Right lobe of liver (tissue), 4 donors: ENCODE results near the gene CD81.

ENCODE experiments used
- CTCF ChIP-seq, 4 donors: fragments of 200-600 bp in 3 of 4; fragments of 450-650 bp in 1 of 4; IDR thresholded peaks; one replicate each; pipeline versions ENCODE4 v1.5.1 to v1.8.0; 2016 to 2022; ENCODE audit warnings: antibody characterized with exemption in 4 of 4, mild to moderate bottlenecking in 2 of 4
- POLR2A ChIP-seq: fragments of 450-650 bp; IDR thresholded peaks from one replicate; pipeline ENCODE4 v1.6.1; 2017; ENCODE audit warnings: antibody characterized with exemption, mild to moderate bottlenecking
- donor health status: DM: no; HTN: no; CAD: no.
- donor health status: DM: no; HTN: no; CAD: no.
- donor health status: DM: no; HTN: yes; CAD: no.

- no peak for TF ChIP-seq CTCF (IDR thresholded peaks at IDR 0.05)
- TF ChIP-seq POLR2A = no peak
Observed at GRCh38 chr11:2401436-2401984, 24.4 kb downstream of the CD81 start.
